Epithelial cell of proximal tubule (primary cell): ENCODE data around the gene SLC25A13. TPM values are rescaled to one million over a fixed set of nuclear protein-coding genes. Genes with fewer than 3 reads are reported as not detected.
A peak's percentile ranks its signal among the peaks of the same experiment; 100 is the strongest.

Source experiments
- DNase-seq: peaks from one replicate; pipeline ENCODE4 v3.0.0-alpha.2; 2011; ENCODE audit warnings: low read depth
- H3K4me3 ChIP-seq: 2 replicates; pipeline ENCODE4 v1.5.1; 2011; ENCODE audit warnings: low read depth, mild to moderate bottlenecking, low read length
- CTCF ChIP-seq: conservative IDR thresholded peaks from 2 replicates; pipeline ENCODE4 v1.5.1; 2012; ENCODE audit warnings: low read depth, mild to moderate bottlenecking, low read length
- total RNA-seq: library from RNA; depleted of rRNA; stranded (reverse); fragments of >200 nt; gene quantifications from 2 replicates; pipeline ENCODE4 v1.2.3, GENCODE V29; 2015

The SLC25A13 gene
- total RNA-seq, 1 donor from 2014 or later = 51.3 TPM

- no peak for DNase-seq
- no peak for TF ChIP-seq CTCF
- H3K4me3 ChIP-seq = no peak overlapping the region
Measured at GRCh38 chr7:96218664-96219243, 103.1 kb downstream of the SLC25A13 start.

- no peak for TF ChIP-seq CTCF
- H3K4me3 ChIP-seq = no peak overlapping the region
- DNase-seq = no peak
Measured at GRCh38 chr7:96217147-96217546, 104.8 kb downstream of the SLC25A13 start.

GRCh38 chr7:96216373-96216772 is 105.5 kb downstream of the SLC25A13 start:
- H3K4me3 ChIP-seq = no peak overlapping the region
- no peak for TF ChIP-seq CTCF
- no peak for DNase-seq

- DNase-seq = no peak
- peak; percentile 5 for TF ChIP-seq CTCF
- no peak overlapping the region for H3K4me3 ChIP-seq
Measured at GRCh38 chr7:96212474-96212873, 109.4 kb downstream of the SLC25A13 start.

- TF ChIP-seq CTCF = no peak
- no peak for DNase-seq
- no peak overlapping the region for H3K4me3 ChIP-seq
Measured at GRCh38 chr7:96211954-96212353, 109.9 kb downstream of the SLC25A13 start.

GRCh38 chr7:96205665-96206064 is 116.2 kb downstream of the SLC25A13 start:
- no peak for TF ChIP-seq CTCF
- H3K4me3 ChIP-seq = no peak overlapping the region
- DNase-seq = no peak

GRCh38 chr7:96204601-96205000 is 117.3 kb downstream of the SLC25A13 start:
- H3K4me3 ChIP-seq = no peak overlapping the region
- no peak for DNase-seq
- no peak for TF ChIP-seq CTCF
